Right atrium auricular region (tissue), 2 donors: ENCODE data around the gene ANTXR2. TPM values are rescaled to one million over a fixed set of nuclear protein-coding genes. Genes with fewer than 3 reads are reported as not detected.

Experiments
- DNase-seq: peaks from one replicate; pipeline ENCODE4 v3.0.0-alpha.2; 2019; ENCODE audit warnings: low spot score
- H3K27ac ChIP-seq, 2 donors: fragments of 200-600 bp; sonication (generic); 1 replicate in 1 of 2; 2 replicates in 1 of 2; pipeline ENCODE4 v1.5.1; 2016 to 2019
- H3K27me3 ChIP-seq, 2 donors: fragments of 200-600 bp; sonication (generic); one replicate each; pipeline versions ENCODE4 v1.5.1 to v1.6.0; 2017 to 2019
- H3K36me3 ChIP-seq: fragments of 200-600 bp; sonication (generic); one replicate; pipeline ENCODE4 v1.5.1; 2016
- H3K4me1 ChIP-seq, 2 donors: fragments of 200-600 bp; sonication (generic); one replicate each; pipeline versions ENCODE4 v1.5.1 to v1.6.0; 2017 to 2019
- H3K4me3 ChIP-seq, 2 donors: fragments of 200-600 bp; sonication (generic); 1 replicate in 1 of 2; 2 replicates in 1 of 2; pipeline ENCODE4 v1.5.1; 2017 to 2019; ENCODE audit warnings: mild to moderate bottlenecking in 1 of 2, moderate library complexity in 1 of 2
- H3K9me3 ChIP-seq, 2 donors: fragments of 200-600 bp; sonication (generic); one replicate each; pipeline ENCODE4 v1.5.1; 2019
- total RNA-seq, 2 donors: library from RNA; depleted of rRNA; stranded (reverse); fragments of >200 nt; gene quantifications; one replicate each; pipeline ENCODE4 v1.1.0, GENCODE V29; 2016
- TF ChIP-seq, protein P1 (sequence below), 2 donors: fragments of 200-600 bp; sonication (generic); IDR thresholded peaks; one replicate each; pipeline ENCODE4 v1.5.1; 2019; ENCODE audit warnings: antibody characterized with exemption in 2 of 2

ANTXR2 gene
- total RNA-seq, 2 donors from 2014 or later = 24.5 to 32.8 TPM

- H3K4me3 ChIP-seq = no peak overlapping the region
- H3K4me1 ChIP-seq = no peaks in the 10 kb centered on the region
- H3K36me3 ChIP-seq = no peaks in the 10 kb centered on the region
- H3K27ac ChIP-seq = no peak overlapping the region
- DNase-seq = no peak
- TF ChIP-seq, protein P1, sequence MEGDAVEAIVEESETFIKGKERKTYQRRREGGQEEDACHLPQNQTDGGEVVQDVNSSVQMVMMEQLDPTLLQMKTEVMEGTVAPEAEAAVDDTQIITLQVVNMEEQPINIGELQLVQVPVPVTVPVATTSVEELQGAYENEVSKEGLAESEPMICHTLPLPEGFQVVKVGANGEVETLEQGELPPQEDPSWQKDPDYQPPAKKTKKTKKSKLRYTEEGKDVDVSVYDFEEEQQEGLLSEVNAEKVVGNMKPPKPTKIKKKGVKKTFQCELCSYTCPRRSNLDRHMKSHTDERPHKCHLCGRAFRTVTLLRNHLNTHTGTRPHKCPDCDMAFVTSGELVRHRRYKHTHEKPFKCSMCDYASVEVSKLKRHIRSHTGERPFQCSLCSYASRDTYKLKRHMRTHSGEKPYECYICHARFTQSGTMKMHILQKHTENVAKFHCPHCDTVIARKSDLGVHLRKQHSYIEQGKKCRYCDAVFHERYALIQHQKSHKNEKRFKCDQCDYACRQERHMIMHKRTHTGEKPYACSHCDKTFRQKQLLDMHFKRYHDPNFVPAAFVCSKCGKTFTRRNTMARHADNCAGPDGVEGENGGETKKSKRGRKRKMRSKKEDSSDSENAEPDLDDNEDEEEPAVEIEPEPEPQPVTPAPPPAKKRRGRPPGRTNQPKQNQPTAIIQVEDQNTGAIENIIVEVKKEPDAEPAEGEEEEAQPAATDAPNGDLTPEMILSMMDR (IDR thresholded peaks at IDR 0.05) = no peak
- H3K27me3 ChIP-seq = no peaks in the 10 kb centered on the region
- H3K9me3 ChIP-seq = no peaks in the 10 kb centered on the region
Measured at GRCh38 chr4:79875344-79875899, 197.6 kb downstream of the ANTXR2 start.

DNA sequence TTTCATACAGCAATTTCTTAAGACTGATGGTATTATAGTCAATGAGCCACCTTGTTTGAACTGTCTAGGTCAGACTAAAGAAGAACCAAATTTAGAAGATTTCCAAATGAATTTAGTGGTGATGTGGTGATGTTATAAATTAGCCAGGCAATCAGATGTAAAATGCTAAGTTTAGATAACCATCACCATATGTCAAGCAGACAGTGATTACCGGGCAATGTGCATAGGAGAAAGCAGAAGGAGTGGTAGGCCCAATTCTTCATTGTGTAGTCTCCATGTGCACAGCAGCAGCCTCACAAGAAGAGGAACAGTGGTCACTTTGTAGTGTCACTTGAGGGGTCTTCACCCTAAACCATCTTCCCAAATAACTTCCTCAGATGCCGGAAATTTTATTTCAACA is 198.8 kb downstream of the ANTXR2 start:
- TF ChIP-seq, protein P1 (IDR thresholded peaks at IDR 0.05) = no peak
- no peak overlapping the region for H3K4me3 ChIP-seq
- H3K27me3 ChIP-seq = no peaks in the 10 kb centered on the region
- no peak for DNase-seq
- no peaks in the 10 kb centered on the region for H3K36me3 ChIP-seq
- no peaks in the 10 kb centered on the region for H3K9me3 ChIP-seq
- no peak overlapping the region for H3K27ac ChIP-seq
- no peaks in the 10 kb centered on the region for H3K4me1 ChIP-seq

DNA sequence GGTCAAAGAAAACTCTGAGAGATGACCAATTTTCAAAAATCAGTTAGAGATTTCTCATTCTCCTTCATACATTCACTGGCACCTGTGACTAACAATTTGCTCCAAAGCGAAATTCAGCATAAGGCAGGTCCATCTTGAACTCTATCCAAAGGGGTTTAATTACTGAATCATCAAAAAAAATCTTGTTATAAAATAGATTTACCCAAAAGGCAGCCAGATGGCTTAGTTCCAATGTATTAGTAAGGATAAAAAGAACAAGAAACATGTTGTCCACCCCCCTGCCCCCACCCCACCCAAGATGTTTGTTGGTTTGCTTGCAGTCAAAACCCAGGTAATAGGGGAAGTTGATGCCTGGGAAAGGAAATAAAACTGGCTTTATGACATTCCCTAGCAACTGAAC is 200.3 kb downstream of the ANTXR2 start:
- Histone ChIP-seq H3K36me3 (no peaks in the 10 kb centered on the region), H3K27ac (no peak overlapping the region), H3K4me3 (no peak overlapping the region), H3K9me3 (no peaks in the 10 kb centered on the region), H3K27me3 (no peaks in the 10 kb centered on the region), H3K4me1 (no peaks in the 10 kb centered on the region)
- TF ChIP-seq, protein P1 (IDR thresholded peaks at IDR 0.05) = no peak
- DNase-seq = no peak

DNA sequence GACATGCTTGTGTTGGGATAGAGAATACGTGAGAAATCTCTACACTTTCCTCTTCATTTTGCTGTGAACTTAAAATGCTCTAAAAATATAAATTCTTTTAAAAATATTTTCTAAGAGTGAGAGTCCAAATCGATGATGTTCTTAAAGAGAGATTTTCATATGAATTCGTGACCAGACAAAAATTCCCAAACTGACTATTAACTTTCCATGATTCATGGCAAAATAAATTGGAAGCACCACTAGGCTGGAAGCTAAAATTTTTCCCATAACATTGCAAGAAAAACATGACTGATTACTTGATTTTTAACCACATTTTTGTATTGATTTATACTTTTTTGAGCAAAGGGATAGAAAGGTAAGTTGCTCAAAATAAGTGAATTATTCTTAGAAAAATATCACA is 201.1 kb downstream of the ANTXR2 start:
- TF ChIP-seq, protein P1 (IDR thresholded peaks at IDR 0.05) = no peak
- Histone ChIP-seq H3K27ac (no peak overlapping the region), H3K9me3 (no peaks in the 10 kb centered on the region), H3K36me3 (no peaks in the 10 kb centered on the region), H3K4me3 (no peak overlapping the region), H3K4me1 (no peaks in the 10 kb centered on the region), H3K27me3 (no peaks in the 10 kb centered on the region)
- no peak for DNase-seq

DNA sequence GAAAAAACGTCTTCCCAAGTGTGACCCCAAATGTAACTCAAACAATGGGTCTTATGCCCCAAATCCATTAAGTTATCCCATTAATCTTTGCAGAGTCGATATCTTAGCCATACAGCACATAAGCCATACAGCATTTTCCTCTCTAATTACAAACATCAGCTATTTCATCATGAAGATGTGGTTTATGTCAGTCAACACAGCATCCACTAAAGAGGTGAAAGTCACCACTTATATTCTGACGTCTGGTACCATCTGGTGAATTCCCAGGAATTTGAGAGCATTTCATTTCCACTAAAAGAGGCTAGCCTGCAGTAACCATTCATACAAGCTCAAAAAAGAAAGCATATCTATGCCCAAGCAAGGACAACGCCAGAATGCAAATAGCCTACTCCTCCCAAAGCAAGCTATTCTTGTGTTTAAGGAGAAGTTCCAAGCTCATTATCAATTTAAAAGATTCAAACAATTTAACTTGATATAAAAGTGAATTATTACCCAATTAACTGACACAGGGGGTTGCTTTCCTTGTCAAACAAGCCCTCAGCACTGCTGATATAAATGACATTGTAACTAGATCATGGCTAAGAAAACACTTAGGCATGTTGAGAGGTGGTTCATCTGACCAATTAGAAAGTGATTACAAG is 203.3 kb downstream of the ANTXR2 start:
- no peaks in the 10 kb centered on the region for H3K4me1 ChIP-seq
- no peaks in the 10 kb centered on the region for H3K27me3 ChIP-seq
- H3K36me3 ChIP-seq = no peaks in the 10 kb centered on the region
- TF ChIP-seq, protein P1 (IDR thresholded peaks at IDR 0.05) = no peak
- H3K27ac ChIP-seq = no peak overlapping the region
- no peak overlapping the region for H3K4me3 ChIP-seq
- DNase-seq = no peak
- H3K9me3 ChIP-seq = no peaks in the 10 kb centered on the region

- Histone ChIP-seq H3K27ac (no peak overlapping the region), H3K4me1 (no peaks in the 10 kb centered on the region), H3K27me3 (no peaks in the 10 kb centered on the region), H3K4me3 (no peak overlapping the region), H3K36me3 (no peaks in the 10 kb centered on the region), H3K9me3 (no peaks in the 10 kb centered on the region)
- no peak for DNase-seq
- TF ChIP-seq, protein P1 (IDR thresholded peaks at IDR 0.05) = no peak
Measured at GRCh38 chr4:79865201-79865597, 207.8 kb downstream of the ANTXR2 start.
